ENCODE data around the gene OR2B2.

The OR2B2 gene

DNA sequence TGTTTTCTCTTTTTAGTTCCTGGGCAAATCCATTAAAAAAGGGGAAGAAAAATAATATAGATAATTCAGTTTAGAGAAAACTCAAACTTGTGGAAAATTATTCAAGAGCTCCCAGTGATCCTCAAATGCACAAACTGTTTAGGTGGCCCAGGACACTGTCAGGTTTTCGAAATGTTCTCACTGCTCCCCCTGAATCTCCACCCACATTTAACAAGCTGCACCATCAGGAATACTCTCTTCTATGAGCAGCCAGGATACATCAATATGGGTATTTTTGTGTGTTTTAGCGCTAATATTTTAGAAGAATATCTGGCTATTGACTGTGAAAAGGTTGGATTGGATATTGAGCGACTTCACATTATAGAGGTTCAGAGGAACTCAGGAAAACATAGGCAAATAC is 43.9 kb downstream of the OR2B2 start:
- intact Hi-C loops (cut with DNase I), result no loop called here
- no peak for DNase-seq

GRCh38 chr6:27867945-27868300 is 44.3 kb downstream of the OR2B2 start:
- no peak for DNase-seq
- intact Hi-C loops (cut with DNase I), result no loop called here

GRCh38 chr6:27867051-27867944 is 44.9 kb downstream of the OR2B2 start:
- intact Hi-C loops (cut with DNase I), result no loop called here
- DNase-seq, result peak in 2 of 10 donors; percentile 79 to 84

GRCh38 chr6:27866357-27867050 is 45.7 kb downstream of the OR2B2 start:
- DNase-seq, result no peak
- intact Hi-C loops (cut with DNase I), result no loop called here

DNA sequence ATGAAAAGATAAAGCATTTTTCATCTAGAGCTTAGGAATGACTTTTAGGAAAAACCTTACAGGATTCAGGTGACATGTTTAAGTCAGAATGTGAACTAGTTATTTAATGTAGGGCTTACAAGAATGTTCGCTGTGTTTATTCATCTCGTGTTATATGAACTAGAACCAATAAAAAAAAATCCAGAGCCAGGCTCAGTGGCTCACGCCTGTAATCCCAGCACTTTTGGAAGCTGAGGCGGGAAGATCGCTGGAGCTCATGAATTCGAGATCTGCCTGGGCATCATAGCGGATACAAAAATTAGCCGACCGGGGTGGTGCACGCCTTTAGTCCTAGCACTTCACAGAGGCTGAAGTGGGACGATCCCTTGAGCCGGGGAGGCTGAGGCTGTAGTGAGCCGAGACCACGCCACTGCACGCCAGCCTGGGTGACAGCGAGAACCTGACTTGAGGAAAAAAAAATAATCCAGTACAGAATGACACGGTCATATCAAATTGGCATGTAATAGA is 46.3 kb downstream of the OR2B2 start:
- intact Hi-C loops (cut with DNase I), result no loop called here
- no peak for DNase-seq

DNA sequence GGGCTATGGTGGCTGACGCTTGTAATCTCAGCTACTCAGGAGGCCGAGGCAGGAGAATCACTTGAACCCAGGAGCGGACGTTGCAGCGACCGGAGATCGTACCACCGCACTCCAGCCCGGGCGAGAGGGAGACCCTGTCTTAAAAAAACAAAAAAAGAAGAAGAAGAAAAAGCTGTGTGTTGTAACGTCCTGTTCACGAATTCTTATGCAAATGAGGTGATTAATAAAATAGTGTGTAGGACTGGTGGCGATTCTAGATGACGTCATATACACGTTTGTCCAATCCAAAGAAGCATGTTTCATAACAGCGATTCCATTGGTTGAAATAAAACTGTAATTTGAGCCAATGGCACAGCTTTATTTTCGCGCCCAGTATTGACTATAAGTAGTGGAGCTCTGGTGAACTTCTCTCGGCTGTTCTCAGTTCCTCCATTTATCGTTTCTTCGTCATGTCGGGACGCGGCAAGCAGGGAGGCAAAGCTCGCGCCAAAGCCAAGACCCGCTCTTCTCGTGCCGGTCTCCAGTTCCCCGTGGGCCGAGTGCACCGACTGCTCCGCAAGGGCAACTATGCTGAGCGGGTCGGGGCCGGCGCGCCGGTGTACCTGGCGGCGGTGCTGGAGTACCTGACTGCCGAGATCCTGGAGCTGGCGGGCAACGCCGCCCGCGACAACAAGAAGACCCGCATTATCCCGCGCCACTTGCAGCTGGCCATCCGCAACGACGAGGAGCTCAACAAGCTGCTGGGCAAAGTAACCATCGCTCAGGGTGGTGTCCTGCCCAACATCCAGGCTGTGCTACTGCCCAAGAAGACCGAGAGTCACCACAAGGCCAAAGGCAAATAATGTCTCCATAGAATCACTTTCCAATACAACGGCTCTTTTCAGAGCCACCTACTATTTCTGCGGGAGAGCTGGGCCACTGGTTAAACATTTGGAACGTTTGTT is 47.0 kb downstream of the OR2B2 start:
- intact Hi-C loops (cut with DNase I), result no loop called here
- peak in 2 of 10 donors; percentile 13 to 84 for DNase-seq

DNA sequence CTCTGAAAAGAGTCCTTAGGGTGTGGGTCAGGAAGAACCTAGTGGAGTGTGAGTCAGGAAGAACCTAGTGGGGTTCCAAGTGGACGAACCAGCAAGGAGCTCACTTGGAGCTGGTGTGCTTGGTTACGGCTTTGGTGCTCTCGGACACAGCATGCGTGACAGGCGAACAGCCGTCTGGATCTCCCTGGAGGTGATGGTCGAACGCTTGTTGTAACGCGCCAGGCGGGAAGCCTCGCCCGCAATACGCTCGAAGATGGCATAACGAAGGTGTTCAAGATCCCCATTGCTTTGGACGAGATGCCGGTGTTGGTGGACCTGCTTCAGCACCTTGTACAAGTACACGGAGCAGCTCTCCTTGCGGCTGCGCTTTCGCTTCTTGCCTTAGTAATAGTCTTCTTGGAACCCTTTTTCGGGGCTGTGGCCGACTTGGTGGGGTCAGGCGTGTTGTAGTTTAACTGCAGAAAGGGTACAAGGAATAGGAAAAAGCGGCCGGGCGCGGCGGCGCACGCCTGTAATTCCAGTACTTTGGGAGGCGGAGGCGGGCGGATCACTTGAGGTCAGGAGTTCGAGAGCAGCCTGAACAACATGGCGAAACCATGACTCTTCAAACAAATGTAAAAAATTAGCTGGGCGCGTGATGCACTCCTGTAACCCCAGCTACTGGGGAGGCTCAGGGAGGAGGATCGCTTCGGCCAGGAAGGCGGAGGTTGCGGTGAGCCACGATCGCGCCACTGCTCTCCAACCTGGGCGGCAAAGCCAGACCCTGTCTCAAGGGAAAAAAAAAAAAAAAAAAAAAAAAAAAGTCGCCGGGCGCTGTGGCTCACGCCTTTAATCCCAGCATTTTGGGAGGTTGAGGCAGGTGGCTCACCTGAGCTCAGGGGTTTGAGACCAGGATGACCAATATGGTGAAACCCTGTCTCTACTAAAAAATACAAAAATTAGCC is 48.0 kb downstream of the OR2B2 start:
- intact Hi-C loops (cut with DNase I), result no loop called here

GRCh38 chr6:27862396-27863066 is 49.7 kb downstream of the OR2B2 start:
- DNase-seq, result no peak
- intact Hi-C loops (cut with DNase I), result no loop called here

More for the DNA sequence above, 48.0 kb downstream of the OR2B2 start:
- no peak for DNase-seq

DNA sequence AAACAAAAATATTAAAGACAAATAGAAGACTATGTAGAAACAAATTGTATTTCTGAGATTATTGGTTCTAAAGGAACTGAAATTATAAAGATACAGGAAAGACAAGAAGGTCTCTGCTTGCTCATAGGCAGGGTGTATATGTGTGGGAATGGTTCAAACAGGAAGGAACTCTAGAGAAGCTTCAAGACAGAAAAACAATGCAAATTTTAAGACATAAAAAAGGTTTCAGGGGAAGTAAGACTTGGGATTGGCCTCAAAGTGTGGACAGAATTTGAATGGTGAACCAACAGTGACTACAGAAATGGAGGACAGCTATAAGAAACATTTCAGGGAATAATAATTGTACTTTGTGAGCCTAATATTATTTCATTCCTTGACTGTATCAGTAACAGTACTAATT is 50.3 kb downstream of the OR2B2 start:
- intact Hi-C loops (cut with DNase I), result no loop called here
- DNase-seq, result no peak

GRCh38 chr6:27861276-27861840 is 50.8 kb downstream of the OR2B2 start:
- no peak for DNase-seq
- intact Hi-C loops (cut with DNase I), result no loop called here

All from posterior cingulate gyrus (tissue), 11 donors.